ENCODE results near the gene ZXDC.
A peak's percentile ranks its signal among the peaks of the same experiment; 100 is the strongest.

Gene ZXDC

DNA sequence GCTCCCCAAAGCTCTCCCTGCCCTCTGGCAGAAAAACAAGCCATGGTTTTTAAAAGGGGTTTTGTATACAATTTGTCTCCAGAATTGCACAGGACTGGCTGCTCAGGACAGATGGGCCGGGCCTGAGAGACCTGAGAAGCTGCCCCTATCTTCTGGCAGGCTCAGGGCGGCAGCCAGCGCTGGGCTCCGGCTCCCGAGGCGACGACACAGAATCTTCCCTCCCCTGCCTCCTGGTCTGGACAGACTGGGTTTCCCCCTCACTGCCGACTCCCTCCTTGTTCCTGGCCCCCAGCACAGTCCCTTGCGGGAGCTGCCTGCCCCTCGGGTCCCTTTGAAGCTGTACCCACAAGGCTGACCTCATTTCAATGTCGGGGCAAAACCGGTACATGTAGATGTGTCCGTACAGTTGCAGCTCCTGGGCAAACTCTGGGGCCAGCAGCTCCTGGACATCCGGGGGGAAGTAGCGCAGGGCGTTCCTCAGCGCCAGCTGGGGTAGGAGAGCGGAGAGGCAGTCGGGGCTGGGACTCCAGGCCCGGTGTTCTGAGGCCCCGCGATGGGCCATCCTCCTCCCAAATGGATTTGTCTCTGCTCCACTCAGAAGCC lies 34.7 kb upstream of the ZXDC start:
- no peak for DNase-seq

GRCh38 chr3:126509597-126510307 lies 34.1 kb upstream of the ZXDC start:
- DNase-seq, result no peak

- DNase-seq, result peak; percentile 5
These were observed 32.9 kb upstream of the ZXDC start for GRCh38 chr3:126508564-126508964.

DNA sequence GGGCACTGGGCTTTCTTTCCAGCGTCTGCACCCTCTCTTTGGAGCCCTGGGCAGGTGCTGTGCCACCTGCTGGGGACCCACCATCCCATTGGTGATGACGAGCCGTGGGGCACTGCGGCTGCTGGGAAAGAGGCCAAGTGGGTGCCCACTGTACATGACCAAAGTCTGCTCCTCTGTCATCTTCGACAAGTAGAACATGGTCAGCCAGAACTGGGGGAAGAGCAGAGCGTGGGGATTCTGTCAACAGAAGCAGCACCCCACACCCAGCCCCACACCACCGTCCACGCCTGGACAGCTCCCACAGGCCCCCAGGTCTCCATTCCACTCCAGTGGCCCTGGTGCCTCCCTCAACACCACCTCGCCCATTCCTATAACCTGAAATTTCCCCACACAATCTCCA lies 32.2 kb upstream of the ZXDC start:
- DNase-seq, result no peak

DNA sequence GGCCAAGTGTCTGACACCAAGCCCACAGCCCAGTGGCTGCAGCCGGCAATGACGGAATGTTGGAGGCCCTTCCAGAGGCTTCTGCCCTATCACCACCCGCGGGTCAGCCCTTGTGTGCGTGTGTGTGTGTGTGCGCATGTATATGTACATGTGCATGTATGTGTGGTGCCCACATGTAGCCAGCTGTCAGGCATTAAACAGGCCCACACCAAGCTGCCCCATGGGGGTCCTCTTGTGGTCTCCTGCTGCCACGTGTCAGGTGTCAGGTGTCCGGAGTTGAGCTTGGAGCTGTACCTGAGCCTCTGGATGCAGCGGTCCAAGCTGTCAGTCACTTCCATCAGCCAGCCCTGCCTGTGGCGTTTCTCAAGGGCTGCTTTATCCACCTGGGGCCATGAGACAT lies 28.0 kb upstream of the ZXDC start:
- DNase-seq, result no peak

DNA sequence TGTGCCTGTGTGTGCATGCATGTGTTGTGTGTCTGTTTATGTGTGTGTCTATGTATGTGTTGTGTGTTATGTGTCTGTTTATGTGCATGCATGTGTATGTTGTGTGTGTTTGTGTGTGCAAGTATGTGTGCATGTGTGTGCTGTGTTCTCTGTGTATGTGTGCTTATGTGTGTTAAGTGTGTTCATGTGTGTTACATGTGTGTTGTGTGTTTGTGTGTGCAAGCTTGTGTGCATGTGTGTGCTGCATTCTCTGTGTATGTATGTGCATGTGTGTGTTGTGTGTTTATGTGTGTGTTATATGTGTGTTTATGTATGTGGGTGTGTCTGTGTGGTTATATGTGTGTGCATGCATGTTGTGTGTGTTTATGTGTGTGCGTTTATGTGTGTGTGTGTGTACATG lies 27.0 kb upstream of the ZXDC start:
- no peak for DNase-seq

- DNase-seq, result no peak
These were observed 26.0 kb upstream of the ZXDC start for GRCh38 chr3:126501736-126502135.

- no peak for DNase-seq
These were observed 25.4 kb upstream of the ZXDC start for GRCh38 chr3:126501054-126501453.

DNA sequence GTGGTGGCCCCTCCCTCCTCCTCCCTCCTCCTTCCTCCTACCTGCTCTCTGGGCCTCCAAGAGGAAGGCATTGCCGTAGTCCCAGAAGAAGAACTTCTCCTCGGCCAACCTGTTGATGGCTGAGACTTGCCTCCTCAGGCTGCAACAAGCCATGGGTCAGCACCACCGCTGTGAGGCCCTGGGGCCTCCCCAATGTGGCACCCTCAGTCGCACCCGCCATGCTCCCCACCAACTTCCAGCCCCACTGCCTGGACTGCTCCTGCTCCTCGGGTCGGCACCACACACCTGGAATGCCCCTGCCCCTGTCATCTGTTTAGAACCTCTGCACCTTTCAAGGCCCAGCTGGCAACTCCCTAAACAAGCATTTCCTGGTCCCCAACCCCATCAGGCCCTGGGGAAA lies 24.3 kb upstream of the ZXDC start:
- DNase-seq, result no peak

DNA sequence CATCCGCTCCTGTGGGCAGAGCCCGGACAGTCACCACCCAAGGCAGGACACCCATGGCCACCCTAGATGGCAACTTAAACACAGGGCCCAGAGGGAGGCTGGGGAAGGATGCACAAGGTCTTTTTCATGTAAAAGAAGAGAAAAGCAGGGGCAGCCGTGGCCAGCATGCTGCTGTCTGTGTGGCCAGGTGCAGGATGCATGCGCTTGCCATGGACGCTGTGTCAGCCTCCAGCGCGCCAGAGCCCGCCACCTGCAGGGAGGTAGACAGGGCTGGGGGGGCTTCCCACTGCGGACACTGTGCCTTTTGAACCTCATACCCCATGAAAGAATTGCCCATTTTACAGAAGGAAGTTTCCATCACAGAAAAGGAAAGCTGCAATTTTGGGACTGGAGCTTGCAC lies 23.7 kb upstream of the ZXDC start:
- no peak for DNase-seq

DNA sequence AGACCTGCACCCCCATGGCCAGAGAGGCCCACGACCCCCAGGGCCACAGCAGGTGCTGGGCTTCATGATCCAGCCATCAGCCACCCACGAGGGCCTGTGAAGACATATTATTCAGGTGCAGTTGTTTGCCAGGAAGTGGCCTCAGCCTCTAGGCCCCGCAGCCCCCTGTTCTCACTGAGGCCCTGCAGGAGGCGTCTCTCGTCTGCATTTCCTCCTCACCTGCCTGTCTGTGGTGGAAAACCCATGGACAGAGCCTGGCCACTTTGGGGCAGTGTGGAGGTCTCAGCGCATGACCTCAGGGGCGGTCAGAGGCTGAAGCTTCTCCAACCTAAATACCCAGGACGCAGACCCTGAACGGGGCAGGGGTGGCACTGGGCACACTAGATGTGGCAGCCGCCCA lies 23.2 kb upstream of the ZXDC start:
- no peak for DNase-seq

DNA sequence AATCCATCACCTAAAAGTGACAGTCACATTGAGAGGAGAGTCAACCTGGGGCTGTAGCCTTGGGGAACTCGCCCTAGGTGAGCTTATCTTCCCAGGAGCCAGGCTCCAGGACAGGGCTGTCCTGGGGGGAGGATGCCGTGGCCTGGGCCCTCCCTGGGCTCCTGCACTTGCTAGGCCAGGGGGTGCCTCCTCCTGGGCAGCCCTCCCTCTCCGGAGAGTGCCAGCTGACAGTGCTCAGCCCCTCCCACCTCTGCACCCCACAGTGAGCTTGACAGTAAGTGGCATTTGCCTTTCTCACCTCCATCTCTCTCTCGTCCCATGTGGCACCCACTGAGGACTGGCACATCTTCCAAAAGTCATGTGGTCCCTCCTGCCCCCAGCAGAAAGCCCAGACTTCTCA lies 22.8 kb upstream of the ZXDC start:
- DNase-seq, result no peak

GRCh38 chr3:126497956-126498355 lies 22.3 kb upstream of the ZXDC start:
- DNase-seq, result no peak

- DNase-seq, result no peak
These were observed 21.5 kb upstream of the ZXDC start for GRCh38 chr3:126496894-126497850.

DNA sequence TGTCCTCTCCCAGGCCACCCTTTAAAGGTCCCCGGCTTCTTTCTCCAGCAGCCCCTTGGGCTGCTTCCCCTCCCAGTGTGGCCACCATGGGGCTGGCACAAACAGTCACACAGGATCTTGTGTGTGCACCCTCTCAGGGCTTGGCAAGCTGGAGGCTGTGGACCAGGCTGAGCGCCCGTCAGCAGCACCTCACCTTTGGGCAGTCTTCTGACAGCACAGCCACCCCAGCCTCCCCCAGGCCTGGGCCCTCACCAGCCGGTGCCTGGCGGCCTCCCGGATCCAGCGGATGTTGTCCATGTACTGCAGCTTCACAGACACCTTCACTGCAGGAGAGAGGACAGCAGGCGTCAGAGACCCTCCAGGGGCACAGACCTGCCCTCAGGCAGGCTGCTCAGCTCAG lies 20.1 kb upstream of the ZXDC start:
- no peak for DNase-seq

- DNase-seq, result no peak
These were observed 19.2 kb upstream of the ZXDC start for GRCh38 chr3:126494970-126495230.

- DNase-seq, result no peak
These were observed 18.7 kb upstream of the ZXDC start for GRCh38 chr3:126494204-126494969.

DNA sequence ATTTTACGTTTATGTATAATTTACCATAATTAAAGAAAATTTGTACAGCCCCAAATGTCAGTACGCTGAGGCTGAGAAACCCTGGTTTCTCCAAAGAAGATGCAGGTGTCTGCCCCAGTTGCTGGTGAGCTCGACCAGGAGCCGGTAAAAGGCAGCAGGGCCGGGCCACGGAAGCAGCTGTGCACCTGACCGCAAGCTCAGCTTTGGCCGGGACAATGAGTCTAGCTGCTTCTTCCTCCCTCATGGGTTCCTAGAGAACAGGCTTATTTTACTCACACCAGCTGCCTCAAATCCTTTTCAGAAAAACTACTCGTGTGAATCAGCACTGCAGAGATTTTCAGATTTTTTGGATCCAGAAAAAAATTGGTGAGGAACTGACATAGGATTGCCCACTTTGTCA lies 18.0 kb upstream of the ZXDC start:
- no peak for DNase-seq

- DNase-seq, result no peak
These were observed 17.4 kb upstream of the ZXDC start for GRCh38 chr3:126493051-126493450.

DNA sequence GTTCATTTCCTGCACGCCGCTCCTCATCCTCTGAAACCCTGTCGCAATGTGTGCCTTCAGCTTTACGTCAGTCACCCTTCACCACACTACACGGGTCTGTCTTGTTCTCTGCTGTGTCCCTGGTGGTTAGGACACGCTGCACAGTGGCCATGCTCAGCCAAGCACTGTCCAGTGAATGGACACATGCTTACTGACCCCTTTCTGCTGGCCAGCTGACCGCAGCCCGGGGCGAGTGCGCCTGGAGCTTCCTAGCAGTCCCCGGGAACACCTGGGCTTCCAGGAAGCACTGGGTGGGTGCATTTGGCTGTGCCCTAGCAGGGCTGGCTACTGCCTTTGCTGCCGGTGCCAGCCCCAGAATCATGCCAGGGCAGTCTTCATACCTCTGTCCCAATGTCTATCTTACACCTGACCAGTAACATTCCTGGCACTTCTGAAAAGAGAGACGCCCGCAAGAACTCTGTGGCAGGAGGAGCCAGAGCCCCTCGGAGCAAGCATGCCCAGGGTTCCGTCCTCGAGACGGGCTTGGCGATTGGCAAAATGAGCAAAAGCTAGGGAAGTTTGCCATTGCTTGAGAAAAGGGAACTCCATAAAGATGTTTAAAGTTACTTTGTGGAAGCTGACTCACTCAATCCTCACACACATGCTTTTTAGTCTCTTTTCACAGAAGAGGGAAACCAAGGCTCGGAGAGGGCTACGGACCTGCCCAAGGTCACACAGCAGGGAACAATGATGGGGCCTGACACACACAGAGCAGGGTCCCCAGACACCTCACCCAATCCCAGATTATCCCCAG lies 15.7 kb upstream of the ZXDC start:
- no peak for DNase-seq

DNA sequence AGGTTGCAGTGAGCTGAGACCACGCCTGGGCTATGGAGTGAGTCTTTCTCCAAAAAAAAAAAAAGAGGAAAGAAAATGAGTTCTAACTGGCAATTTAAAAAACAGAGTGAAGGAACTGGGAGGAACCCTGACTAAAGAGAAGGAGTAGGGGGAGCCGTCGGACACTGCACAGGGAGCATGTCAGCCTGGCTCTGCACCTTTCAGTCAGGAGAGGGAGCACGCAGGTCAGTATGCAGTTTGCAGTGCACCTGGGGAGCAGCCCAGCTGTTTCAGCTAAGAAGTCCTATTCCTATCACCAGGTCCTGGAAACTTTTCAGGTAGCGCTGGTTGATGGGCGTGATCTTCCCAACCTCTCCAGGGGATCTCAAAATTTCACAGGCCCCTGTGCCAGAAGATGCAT lies 14.9 kb upstream of the ZXDC start:
- no peak for DNase-seq

- no peak for DNase-seq
These were observed 13.3 kb upstream of the ZXDC start for GRCh38 chr3:126488886-126489569.
